ENCODE data around the gene SLC5A12.
A peak's percentile ranks its signal among the peaks of the same experiment; 100 is the strongest.

Gene SLC5A12

GRCh38 chr11:26761361-26761809 lies 39.5 kb upstream of the SLC5A12 start:
- no peak for TF ChIP-seq CTCF (IDR thresholded peaks at IDR 0.05; ENCODE audit: low read depth, low read length)
- no peak for DNase-seq (ENCODE audit: extremely low read depth, low read depth)

- no peak for DNase-seq (ENCODE audit: extremely low read depth, low read depth)
- no peak for TF ChIP-seq CTCF (IDR thresholded peaks at IDR 0.05; ENCODE audit: low read depth, low read length)
Observed at GRCh38 chr11:26757995-26758394, 36.1 kb upstream of the SLC5A12 start.

GRCh38 chr11:26755762-26756161 lies 33.9 kb upstream of the SLC5A12 start:
- no peak for TF ChIP-seq CTCF (IDR thresholded peaks at IDR 0.05; ENCODE audit: low read depth, low read length)
- no peak for DNase-seq (ENCODE audit: extremely low read depth, low read depth)

- DNase-seq (ENCODE audit: extremely low read depth, low read depth): peak; percentile 58
Observed at GRCh38 chr11:26753723-26754504, 32.1 kb upstream of the SLC5A12 start.

GRCh38 chr11:26749927-26750326 lies 28.1 kb upstream of the SLC5A12 start:
- DNase-seq (ENCODE audit: extremely low read depth, low read depth): no peak
- TF ChIP-seq CTCF (IDR thresholded peaks at IDR 0.05; ENCODE audit: low read depth, low read length): no peak

More at GRCh38 chr11:26753723-26754504, 32.1 kb upstream of the SLC5A12 start:
- peak; percentile 73 for TF ChIP-seq CTCF (IDR thresholded peaks at IDR 0.05; ENCODE audit: low read depth, low read length)

GRCh38 chr11:26743622-26744021 lies 21.8 kb upstream of the SLC5A12 start:
- no peak for DNase-seq (ENCODE audit: extremely low read depth, low read depth)

More at GRCh38 chr11:26743622-26744021, 21.8 kb upstream of the SLC5A12 start:
- TF ChIP-seq CTCF (IDR thresholded peaks at IDR 0.05; ENCODE audit: low read depth, low read length): no peak
